Activated CD8-positive, alpha-beta memory T cell treated with anti-CD3 and anti-CD28 coated beads for 36 hours (primary cell): ENCODE data around the gene R3HDM4. TPM values are rescaled to one million over a fixed set of nuclear protein-coding genes. Genes with fewer than 3 reads are reported as not detected.

Experiments used
- CTCF ChIA-PET: fragments of 350-600 bp; sonication (Branson Sonifier 250); formaldehyde crosslinking; loops from one replicate; lab custom pipeline; 2021; ENCODE audit warnings: antibody characterized with exemption; lab: Charles Lee
- POLR2A ChIA-PET: fragments of 350-600 bp; sonication (Branson Sonifier 250); formaldehyde crosslinking; loops from one replicate; lab custom pipeline; 2021; ENCODE audit warnings: antibody characterized with exemption; lab: Charles Lee
- total RNA-seq, 2 experiments: library from RNA; stranded (reverse); gene quantifications; one replicate each; pipeline ENCODE4 v1.2.3, GENCODE V29; 2021

The R3HDM4 gene
- total RNA-seq, 2 experiments from 2014 or later: 55.8 to 56.9 TPM

- ChIA-PET CTCF (interaction anchor here (0.6 to 8.3 kb wide), 8 partner anchors 13 to 315 kb away, joined by 3 to 101 read pairs (median 4); partner anchors contain the start of genes CFD and WDR18), POLR2A (interaction anchor here (0.7 to 1.4 kb wide), 3 partner anchors 59 to 317 kb away, joined by 3 to 5 read pairs (median 5); partner anchors contain the start of genes ATP5F1D and WDR18)
These were observed 11.6 kb upstream of the R3HDM4 start for GRCh38 chr19:924553-925086.

GRCh38 chr19:920051-920864, 7.2 kb upstream of the R3HDM4 start:
- CTCF ChIA-PET: interaction anchor here (0.5 to 8.3 kb wide), 11 partner anchors 28 to 275 kb away, joined by 3 to 101 read pairs (median 5); partner anchors contain the start of genes CFD, MED16 and WDR18
- POLR2A ChIA-PET: interaction anchor here (0.8 to 2.2 kb wide), 6 partner anchors 11 to 977 kb away, joined by 3 to 7 read pairs (median 4); partner anchors contain the start of genes MED16, RNU6-9 and WDR18

- ChIA-PET POLR2A (interaction anchor here (0.8 to 2.2 kb wide), 5 partner anchors 10 to 978 kb away, joined by 3 to 7 read pairs (median 4); partner anchors contain the start of genes MED16, RNU6-9 and WDR18), CTCF (interaction anchor here (0.5 to 8.3 kb wide), 11 partner anchors 14 to 275 kb away, joined by 3 to 101 read pairs (median 3); partner anchors contain the start of genes CFD, MED16 and WDR18)
These were observed 6.4 kb upstream of the R3HDM4 start for GRCh38 chr19:919199-920050.

GRCh38 chr19:918481-919198, 5.6 kb upstream of the R3HDM4 start:
- POLR2A ChIA-PET: interaction anchor here (0.7 to 2.2 kb wide), 3 partner anchors 9 to 355 kb away, joined by 3 to 7 read pairs (median 3); partner anchors contain the start of gene WDR18

GRCh38 chr19:918152-918437, 5.1 kb upstream of the R3HDM4 start:
- ChIA-PET POLR2A (interaction anchor here (2.2 kb wide), 1 partner anchor 66 kb away, joined by 7 read pairs; the partner anchor contains the start of gene WDR18), CTCF (interaction anchor here (0.7 to 8.3 kb wide), 3 partner anchors 55 to 65 kb away, joined by 3 to 101 read pairs (median 20); partner anchors contain the start of gene WDR18)

More at GRCh38 chr19:918481-919198, 5.6 kb upstream of the R3HDM4 start:
- CTCF ChIA-PET: interaction anchor here (0.6 to 8.3 kb wide), 5 partner anchors 13 to 64 kb away, joined by 3 to 101 read pairs (median 3); partner anchors contain the start of gene WDR18

- ChIA-PET CTCF (interaction anchor here (0.7 to 8.3 kb wide), 3 partner anchors 54 to 65 kb away, joined by 3 to 101 read pairs (median 20); partner anchors contain the start of gene WDR18), POLR2A (interaction anchor here (0.6 to 2.2 kb wide), 2 partner anchors 67 to 103 kb away, joined by 3 to 7 read pairs; partner anchors contain the start of gene WDR18)
These were observed 4.5 kb upstream of the R3HDM4 start, which contains the start of gene KISS1R for GRCh38 chr19:917323-918151. Gene KISS1R, plus strand, starts transcription at chr19:917333. Its CDS starts 170 bp downstream, at chr19:917503.

- CTCF ChIA-PET: interaction anchor here (1.0 kb wide), 1 partner anchor 54 kb away, joined by 3 read pairs; no protein-coding TSS in a partner anchor
- POLR2A ChIA-PET: no interaction called here
These were observed 3.8 kb upstream of the R3HDM4 start for GRCh38 chr19:916645-917322.

GRCh38 chr19:912181-913079, 589 bp downstream of the R3HDM4 start:
- ChIA-PET POLR2A (no interaction called here), CTCF (no interaction called here)

- POLR2A ChIA-PET: no interaction called here
- CTCF ChIA-PET: no interaction called here
These were observed 1.6 kb downstream of the R3HDM4 start for GRCh38 chr19:911197-912033.

- ChIA-PET POLR2A (interaction anchor here (0.7 kb wide), 1 partner anchor 44 kb away, joined by 3 read pairs; no protein-coding TSS in a partner anchor), CTCF (interaction anchor here (0.9 to 3.6 kb wide), 5 partner anchors 14 to 77 kb away, joined by 3 to 18 read pairs (median 7); partner anchors contain the start of genes MED16 and RNU6-9)
These were observed 5.7 kb downstream of the R3HDM4 start for GRCh38 chr19:907183-907853.

- POLR2A ChIA-PET: no interaction called here
These were observed 6.5 kb downstream of the R3HDM4 start for GRCh38 chr19:906480-906879.

GRCh38 chr19:904545-904944, 8.5 kb downstream of the R3HDM4 start:
- ChIA-PET POLR2A (interaction anchor here (0.7 kb wide), 1 partner anchor 90 kb away, joined by 4 read pairs; no protein-coding TSS in a partner anchor), CTCF (no interaction called here)

More at GRCh38 chr19:906480-906879, 6.5 kb downstream of the R3HDM4 start:
- CTCF ChIA-PET: interaction anchor here (1.1 to 1.8 kb wide), 2 partner anchors 43 to 78 kb away, joined by 3 to 7 read pairs; no protein-coding TSS in a partner anchor

- POLR2A ChIA-PET: interaction anchor here (0.9 kb wide), 1 partner anchor 10 kb away, joined by 4 read pairs; the partner anchor contains the start of genes MED16 and RNU6-9
- CTCF ChIA-PET: interaction anchor here (0.7 to 1.2 kb wide), 3 partner anchors 10 to 16 kb away, joined by 3 to 4 read pairs (median 3); partner anchors contain the start of genes MED16 and RNU6-9
These were observed 9.7 kb downstream of the R3HDM4 start for GRCh38 chr19:903266-903797.
